ENCODE measurements around the gene PLPPR1.

PLPPR1 gene

DNA sequence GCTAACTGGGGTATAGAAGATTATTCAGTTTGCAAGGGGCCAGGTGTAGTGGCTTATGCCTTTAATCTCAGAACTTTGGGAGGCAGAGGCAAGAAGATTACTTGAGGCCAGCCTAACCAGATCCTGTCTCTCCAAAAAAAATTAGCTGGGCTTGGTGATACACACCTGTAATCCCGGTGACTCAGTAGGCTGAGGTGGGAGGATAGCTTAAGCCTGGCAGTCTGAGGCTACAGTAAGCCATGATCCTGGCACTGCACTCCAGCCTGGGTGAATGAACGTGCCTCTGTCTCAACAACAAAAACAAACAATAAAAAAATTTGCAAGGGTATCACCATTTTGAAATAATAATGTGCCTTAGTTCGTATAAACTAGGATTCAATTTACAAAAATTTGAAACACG is 305.0 kb downstream of the PLPPR1 start:
- H3K27me3 ChIP-seq (replicated peaks; ENCODE audit: insufficient read depth, low read length) = no peaks in the 10 kb centered on the region
- no peak overlapping the region for H3K4me3 ChIP-seq (ENCODE audit: low read length)
- H3K4me1 ChIP-seq (ENCODE audit: low read length) = no peaks in the 10 kb centered on the region
- H3K79me2 ChIP-seq (ENCODE audit: low read length) = no peaks in the 10 kb centered on the region
- no peak overlapping the region for H3K9ac ChIP-seq (ENCODE audit: low read length)
- H3F3A ChIP-seq (ENCODE audit: insufficient read depth, low read length) = no peaks in the 10 kb centered on the region
- no peaks in the 10 kb centered on the region for H3K9me2 ChIP-seq (replicated peaks; ENCODE audit: insufficient read depth, low read length)
- DNase-seq = no peak
- no peaks in the 10 kb centered on the region for H4K20me1 ChIP-seq (ENCODE audit: insufficient read depth, low read length)
- no peaks in the 10 kb centered on the region for H3K9me3 ChIP-seq (replicated peaks; ENCODE audit: insufficient read depth, low read length)
- no peak overlapping the region for H3K4me2 ChIP-seq (ENCODE audit: low read depth, low read length)
- no peak overlapping the region for H3K27ac ChIP-seq (ENCODE audit: low read length)
- no peaks in the 10 kb centered on the region for H3K36me3 ChIP-seq (replicated peaks; ENCODE audit: insufficient read depth, low read length)
- TF ChIP-seq, protein P1, sequence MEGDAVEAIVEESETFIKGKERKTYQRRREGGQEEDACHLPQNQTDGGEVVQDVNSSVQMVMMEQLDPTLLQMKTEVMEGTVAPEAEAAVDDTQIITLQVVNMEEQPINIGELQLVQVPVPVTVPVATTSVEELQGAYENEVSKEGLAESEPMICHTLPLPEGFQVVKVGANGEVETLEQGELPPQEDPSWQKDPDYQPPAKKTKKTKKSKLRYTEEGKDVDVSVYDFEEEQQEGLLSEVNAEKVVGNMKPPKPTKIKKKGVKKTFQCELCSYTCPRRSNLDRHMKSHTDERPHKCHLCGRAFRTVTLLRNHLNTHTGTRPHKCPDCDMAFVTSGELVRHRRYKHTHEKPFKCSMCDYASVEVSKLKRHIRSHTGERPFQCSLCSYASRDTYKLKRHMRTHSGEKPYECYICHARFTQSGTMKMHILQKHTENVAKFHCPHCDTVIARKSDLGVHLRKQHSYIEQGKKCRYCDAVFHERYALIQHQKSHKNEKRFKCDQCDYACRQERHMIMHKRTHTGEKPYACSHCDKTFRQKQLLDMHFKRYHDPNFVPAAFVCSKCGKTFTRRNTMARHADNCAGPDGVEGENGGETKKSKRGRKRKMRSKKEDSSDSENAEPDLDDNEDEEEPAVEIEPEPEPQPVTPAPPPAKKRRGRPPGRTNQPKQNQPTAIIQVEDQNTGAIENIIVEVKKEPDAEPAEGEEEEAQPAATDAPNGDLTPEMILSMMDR (IDR thresholded peaks at IDR 0.05; ENCODE audit: low read length) = no peak
- TF ChIP-seq EZH2phosphoT487 (IDR thresholded peaks at IDR 0.05; ENCODE audit: low read length) (no peak), EZH2 (optimal IDR thresholded peaks at IDR 0.05; ENCODE audit: low read depth, low read length) (no peak)
- H2AFZ ChIP-seq (ENCODE audit: low read length) = no peak overlapping the region

DNA sequence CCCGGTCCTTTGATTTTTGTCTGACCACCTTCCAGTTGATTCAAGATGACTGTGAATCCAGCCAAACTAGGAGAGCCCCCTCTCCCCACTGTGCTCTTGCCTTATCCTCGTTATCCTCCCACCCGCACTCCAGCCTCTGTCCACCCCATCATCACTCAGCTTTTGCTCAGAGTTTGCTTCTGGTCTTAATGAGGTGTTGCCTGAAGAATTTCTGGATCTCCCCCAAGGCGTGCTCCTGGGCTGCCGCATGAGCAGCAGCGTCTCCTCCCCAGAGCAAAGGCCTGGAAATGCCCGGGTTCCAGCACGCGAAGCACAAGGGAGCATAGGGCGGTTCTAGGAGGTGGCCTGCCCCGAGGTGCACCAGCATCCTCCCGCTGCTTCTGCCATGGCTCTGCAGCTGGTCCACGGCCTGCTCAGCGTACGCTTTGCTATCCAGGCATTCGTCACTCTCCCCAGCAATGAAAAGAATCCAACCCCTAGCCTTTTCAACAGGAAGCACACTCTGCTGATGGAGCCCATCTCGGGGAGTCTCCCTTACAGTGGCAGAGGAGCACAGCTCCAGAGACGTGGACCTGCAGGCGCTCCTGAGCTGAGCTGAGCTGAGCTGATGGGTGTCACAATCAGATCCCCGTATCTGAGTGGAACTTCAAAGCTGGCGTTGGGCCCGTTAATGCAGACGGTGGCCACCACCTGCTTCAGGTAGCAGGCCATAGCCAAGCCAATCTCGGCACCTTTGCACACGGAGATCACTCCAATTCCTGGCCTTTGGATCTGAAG is 305.6 kb downstream of the PLPPR1 start:
- no peaks in the 10 kb centered on the region for H3K27me3 ChIP-seq (replicated peaks; ENCODE audit: insufficient read depth, low read length)
- H3K4me3 ChIP-seq (ENCODE audit: low read length) = no peak overlapping the region
- no peak overlapping the region for H2AFZ ChIP-seq (ENCODE audit: low read length)
- H3K79me2 ChIP-seq (ENCODE audit: low read length) = no peaks in the 10 kb centered on the region
- TF ChIP-seq EZH2 (optimal IDR thresholded peaks at IDR 0.05; ENCODE audit: low read depth, low read length) (no peak), EZH2phosphoT487 (IDR thresholded peaks at IDR 0.05; ENCODE audit: low read length) (no peak)
- TF ChIP-seq, protein P1 (IDR thresholded peaks at IDR 0.05; ENCODE audit: low read length) = no peak
- H3F3A ChIP-seq (ENCODE audit: insufficient read depth, low read length) = no peaks in the 10 kb centered on the region
- H3K36me3 ChIP-seq (replicated peaks; ENCODE audit: insufficient read depth, low read length) = no peaks in the 10 kb centered on the region
- H3K27ac ChIP-seq (ENCODE audit: low read length) = no peak overlapping the region
- H3K4me2 ChIP-seq (ENCODE audit: low read depth, low read length) = no peak overlapping the region
- H3K9ac ChIP-seq (ENCODE audit: low read length) = no peak overlapping the region
- H3K9me2 ChIP-seq (replicated peaks; ENCODE audit: insufficient read depth, low read length) = no peaks in the 10 kb centered on the region
- DNase-seq = no peak
- H3K4me1 ChIP-seq (ENCODE audit: low read length) = no peaks in the 10 kb centered on the region
- no peaks in the 10 kb centered on the region for H3K9me3 ChIP-seq (replicated peaks; ENCODE audit: insufficient read depth, low read length)
- no peaks in the 10 kb centered on the region for H4K20me1 ChIP-seq (ENCODE audit: insufficient read depth, low read length)

DNA sequence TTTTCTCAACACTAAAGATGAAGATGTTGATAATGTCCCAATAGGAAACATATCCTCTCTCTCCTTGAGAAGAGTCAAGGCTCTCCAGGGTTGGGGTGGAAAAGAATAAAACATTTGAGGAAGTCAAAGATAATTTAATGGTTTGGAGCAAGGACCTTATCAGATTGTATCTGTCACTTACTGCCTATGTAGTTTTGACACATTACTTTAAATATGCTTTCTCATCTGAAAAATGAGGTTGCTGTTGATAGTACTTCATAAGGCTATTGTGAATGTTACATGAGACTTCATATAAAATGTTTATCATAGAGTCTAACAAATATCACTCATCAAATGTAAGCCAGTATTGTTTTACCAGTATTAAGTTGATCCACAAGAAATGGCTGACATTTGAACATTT is 307.6 kb downstream of the PLPPR1 start:
- Histone ChIP-seq H3K4me1 (ENCODE audit: low read length) (no peaks in the 10 kb centered on the region), H3K9me2 (replicated peaks; ENCODE audit: insufficient read depth, low read length) (no peaks in the 10 kb centered on the region), H3K27ac (ENCODE audit: low read length) (no peak overlapping the region), H3K4me3 (ENCODE audit: low read length) (no peak overlapping the region), H2AFZ (ENCODE audit: low read length) (no peak overlapping the region), H3F3A (ENCODE audit: insufficient read depth, low read length) (no peaks in the 10 kb centered on the region), H3K9ac (ENCODE audit: low read length) (no peak overlapping the region), H3K79me2 (ENCODE audit: low read length) (no peaks in the 10 kb centered on the region), H3K9me3 (replicated peaks; ENCODE audit: insufficient read depth, low read length) (no peaks in the 10 kb centered on the region), H3K4me2 (ENCODE audit: low read depth, low read length) (no peak overlapping the region), H3K27me3 (replicated peaks; ENCODE audit: insufficient read depth, low read length) (no peaks in the 10 kb centered on the region), H3K36me3 (replicated peaks; ENCODE audit: insufficient read depth, low read length) (no peaks in the 10 kb centered on the region), H4K20me1 (ENCODE audit: insufficient read depth, low read length) (no peaks in the 10 kb centered on the region)
- no peak for DNase-seq
- TF ChIP-seq, protein P1 (IDR thresholded peaks at IDR 0.05; ENCODE audit: low read length) = no peak
- no peak for TF ChIP-seq EZH2phosphoT487 (IDR thresholded peaks at IDR 0.05; ENCODE audit: low read length)
- no peak for TF ChIP-seq EZH2 (optimal IDR thresholded peaks at IDR 0.05; ENCODE audit: low read depth, low read length)
